ENCODE data around the gene ANK2.

The ANK2 gene

DNA sequence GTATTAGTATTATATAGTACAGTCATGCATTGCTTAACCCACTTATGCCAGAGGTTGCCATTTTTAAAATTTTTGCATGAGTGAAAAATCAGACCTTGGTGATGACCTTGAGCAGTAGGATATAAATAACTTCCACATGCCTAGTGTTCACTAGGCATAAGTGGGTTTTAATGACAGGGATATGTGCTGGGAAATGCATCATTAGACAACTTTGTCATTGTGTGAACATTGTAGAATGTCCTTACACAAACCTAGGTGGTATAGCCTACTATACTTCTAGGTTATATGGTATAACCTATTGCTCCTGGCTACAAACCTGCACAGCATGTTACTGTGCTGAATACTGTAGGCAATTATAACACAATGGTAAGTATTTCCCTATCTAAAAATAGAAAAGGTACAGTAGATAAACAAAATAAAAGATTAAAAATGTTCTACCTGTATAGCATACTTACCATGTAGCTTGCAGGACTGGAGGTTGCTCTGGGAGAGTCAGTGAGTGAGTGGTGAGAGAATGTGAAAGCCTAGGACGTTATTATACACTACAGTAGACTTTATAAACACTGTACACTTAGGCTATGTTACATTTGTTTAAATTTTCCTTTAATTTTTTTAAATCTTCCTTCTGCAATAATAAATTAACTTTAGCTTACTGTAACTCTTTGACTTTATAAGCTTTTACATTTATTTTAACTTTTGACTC is 326.7 kb downstream of the ANK2 start:
- Histone ChIP-seq H3K4me1 (ENCODE audit: insufficient read depth, low read length) (no peaks in the 10 kb centered on the region), H3K9ac (ENCODE audit: low read depth, low read length) (no peak overlapping the region), H3K36me3 (ENCODE audit: insufficient read depth, low read length) (peaks cover 14% of the 10 kb centered on the region), H3K9me3 (ENCODE audit: control insufficient read depth, insufficient read depth, low read length) (no peaks in the 10 kb centered on the region)

DNA sequence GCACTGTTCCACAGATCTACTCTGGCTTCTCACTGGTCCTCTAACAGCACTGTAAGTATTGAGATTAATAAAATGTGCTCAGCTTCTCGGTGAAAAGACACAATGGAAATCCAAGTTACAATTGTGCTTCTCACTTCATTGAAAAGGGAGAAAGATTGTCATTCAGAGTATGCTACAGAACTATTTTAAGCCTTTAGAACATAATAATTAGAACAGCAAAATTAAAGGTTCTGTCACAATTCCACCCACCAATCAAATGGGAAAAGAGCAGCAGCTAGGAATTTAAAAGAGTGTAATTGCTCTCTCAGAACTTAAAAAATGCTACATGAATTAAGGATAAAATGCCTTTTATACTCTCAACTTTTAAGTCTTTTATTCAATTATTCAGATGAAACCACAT is 329.4 kb downstream of the ANK2 start:
- no peaks in the 10 kb centered on the region for H3K4me1 ChIP-seq (ENCODE audit: insufficient read depth, low read length)
- H3K36me3 ChIP-seq (ENCODE audit: insufficient read depth, low read length): peaks cover 2% of the 10 kb centered on the region
- no peak overlapping the region for H3K9ac ChIP-seq (ENCODE audit: low read depth, low read length)
- H3K9me3 ChIP-seq (ENCODE audit: control insufficient read depth, insufficient read depth, low read length): no peaks in the 10 kb centered on the region

DNA sequence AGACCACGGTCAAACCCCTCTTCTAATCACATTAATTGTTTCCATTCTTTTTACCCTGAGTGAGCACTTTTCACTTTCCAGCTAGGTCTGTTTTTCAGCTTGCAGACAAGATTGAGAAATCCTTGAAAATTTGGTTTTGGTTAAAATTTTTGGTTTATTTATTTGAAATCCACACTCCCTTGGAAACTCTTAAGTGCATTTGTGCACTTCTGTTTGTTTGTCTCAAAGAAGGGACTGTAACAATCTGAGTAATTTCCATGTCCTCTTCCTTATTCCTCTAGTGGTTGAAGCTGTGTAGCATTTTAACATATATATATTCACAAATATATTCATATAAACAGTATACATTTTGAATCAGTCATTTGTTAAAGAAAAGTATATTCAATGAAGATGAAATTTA is 333.3 kb downstream of the ANK2 start:
- Histone ChIP-seq H3K9me3 (ENCODE audit: control insufficient read depth, insufficient read depth, low read length) (no peaks in the 10 kb centered on the region), H3K4me1 (ENCODE audit: insufficient read depth, low read length) (no peaks in the 10 kb centered on the region), H3K9ac (ENCODE audit: low read depth, low read length) (no peak overlapping the region), H3K36me3 (ENCODE audit: insufficient read depth, low read length) (peaks cover 2% of the 10 kb centered on the region; the same call in 1 of the 2 replicates)

DNA sequence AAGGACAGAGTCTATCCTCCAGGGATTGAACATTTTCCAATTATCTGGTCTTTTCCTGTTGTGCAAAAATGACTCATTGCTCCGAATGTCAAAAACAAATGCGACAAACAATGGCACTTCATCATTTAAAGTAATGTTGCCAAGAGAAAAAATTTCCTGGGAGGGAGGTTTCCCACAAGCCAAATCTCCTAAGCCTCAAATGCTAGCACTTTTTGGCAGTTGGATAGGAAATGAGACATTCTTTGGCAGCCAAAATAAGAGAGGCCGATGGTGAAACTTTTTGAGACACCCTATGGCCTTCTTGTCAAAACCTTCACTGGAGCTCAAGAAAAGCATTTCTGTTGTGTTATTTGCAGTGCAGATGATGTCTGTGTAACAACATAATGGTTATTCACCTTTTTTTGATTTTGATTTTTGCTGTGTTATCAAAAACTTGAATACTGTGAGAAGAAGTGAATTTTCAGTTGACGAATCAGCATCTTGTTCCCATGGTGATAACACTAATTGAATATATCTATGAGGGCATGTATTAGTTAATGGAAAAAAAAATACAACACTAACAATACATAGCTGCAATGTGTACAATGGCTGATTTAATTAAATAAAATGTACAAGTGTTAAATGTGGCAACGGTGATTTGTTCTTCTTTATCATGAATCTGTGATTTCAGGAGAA is 333.8 kb downstream of the ANK2 start:
- H3K4me1 ChIP-seq (ENCODE audit: insufficient read depth, low read length): no peaks in the 10 kb centered on the region
- no peak overlapping the region for H3K9ac ChIP-seq (ENCODE audit: low read depth, low read length)
- H3K36me3 ChIP-seq (ENCODE audit: insufficient read depth, low read length): peaks cover 5% of the 10 kb centered on the region; the same call in 1 of the 2 replicates
- no peaks in the 10 kb centered on the region for H3K9me3 ChIP-seq (ENCODE audit: control insufficient read depth, insufficient read depth, low read length)

DNA sequence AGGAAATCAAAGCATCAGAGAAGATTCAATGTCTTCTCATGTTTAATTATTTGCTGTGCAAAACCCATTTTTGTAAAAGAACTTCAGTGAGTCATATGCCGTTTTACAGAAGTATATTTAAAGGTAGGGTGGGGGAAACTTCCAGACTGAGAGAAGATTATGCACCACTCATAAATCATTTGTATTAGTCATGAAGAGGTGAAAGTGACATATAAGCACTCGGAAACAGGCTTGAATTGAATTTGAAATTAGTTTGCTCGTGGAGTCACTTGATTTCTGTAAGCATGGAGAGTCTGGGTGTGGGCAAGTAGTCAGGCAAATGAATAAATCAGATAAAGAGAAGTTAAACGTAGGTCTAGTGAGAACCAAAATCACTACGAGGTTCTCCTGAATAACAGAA is 335.1 kb downstream of the ANK2 start:
- Histone ChIP-seq H3K9me3 (ENCODE audit: control insufficient read depth, insufficient read depth, low read length) (no peaks in the 10 kb centered on the region), H3K9ac (ENCODE audit: low read depth, low read length) (no peak overlapping the region), H3K36me3 (ENCODE audit: insufficient read depth, low read length) (peaks cover 6% of the 10 kb centered on the region; the same call in 1 of the 2 replicates), H3K4me1 (ENCODE audit: insufficient read depth, low read length) (no peaks in the 10 kb centered on the region)

DNA sequence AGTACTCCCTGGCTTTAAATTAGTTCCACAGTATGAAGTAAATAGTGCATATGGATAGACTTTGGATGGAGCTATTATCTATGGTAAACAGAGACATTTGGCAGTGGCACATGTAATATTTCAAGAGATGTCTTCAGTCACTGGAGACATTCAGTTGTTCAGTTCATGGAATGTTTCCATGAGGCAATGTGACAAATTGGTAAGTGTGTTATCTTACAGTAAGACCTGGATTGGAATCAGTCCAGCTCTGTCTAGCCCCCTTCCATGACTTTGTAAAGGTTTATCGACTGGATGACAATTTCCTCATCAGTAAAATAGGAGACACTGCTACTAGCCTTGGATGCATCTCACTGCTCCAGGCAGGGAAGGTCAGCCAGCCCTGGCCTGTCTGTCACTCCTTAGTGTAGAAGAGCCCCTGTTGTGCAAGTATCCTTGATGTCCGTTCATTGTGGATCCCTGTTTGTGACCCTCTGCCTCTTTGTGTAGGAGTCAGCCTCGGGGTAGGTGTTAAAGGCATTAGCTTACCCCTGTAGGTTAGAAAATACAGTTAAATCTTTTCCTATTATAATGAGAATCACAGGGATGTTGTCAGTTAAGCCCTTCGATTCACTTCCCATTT is 335.9 kb downstream of the ANK2 start:
- H3K9me3 ChIP-seq (ENCODE audit: control insufficient read depth, insufficient read depth, low read length): no peaks in the 10 kb centered on the region
- peaks cover 6% of the 10 kb centered on the region; the same call in 1 of the 2 replicates for H3K36me3 ChIP-seq (ENCODE audit: insufficient read depth, low read length)
- no peaks in the 10 kb centered on the region for H3K4me1 ChIP-seq (ENCODE audit: insufficient read depth, low read length)
- no peak overlapping the region for H3K9ac ChIP-seq (ENCODE audit: low read depth, low read length)

DNA sequence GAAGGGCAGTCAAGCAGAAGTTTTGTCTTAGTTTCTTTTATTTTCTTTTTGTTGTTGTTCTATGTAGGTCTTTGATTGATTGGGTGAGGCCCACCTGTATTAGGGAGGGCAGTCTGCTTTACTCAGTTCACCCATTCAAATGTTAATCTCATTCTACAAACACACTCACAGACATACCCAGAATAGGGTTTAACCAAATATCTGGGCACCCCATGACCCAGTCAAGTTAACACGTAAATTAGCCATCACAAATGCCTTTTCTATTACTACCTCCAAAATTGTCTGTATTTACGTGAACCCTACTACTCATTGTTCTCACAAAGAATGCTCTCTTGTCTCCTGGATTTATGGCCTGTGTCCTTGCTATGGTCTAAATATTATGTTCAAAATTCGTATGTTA is 339.7 kb downstream of the ANK2 start:
- H3K9ac ChIP-seq (ENCODE audit: low read depth, low read length): no peak overlapping the region
- H3K4me1 ChIP-seq (ENCODE audit: insufficient read depth, low read length): no peaks in the 10 kb centered on the region; the same call in 1 of the 2 replicates
- H3K9me3 ChIP-seq (ENCODE audit: control insufficient read depth, insufficient read depth, low read length): no peaks in the 10 kb centered on the region
- 0 out of 2 replicates have a peak, but pooled peaks cover 3% of the 10 kb centered on the region for H3K36me3 ChIP-seq (ENCODE audit: insufficient read depth, low read length)

DNA sequence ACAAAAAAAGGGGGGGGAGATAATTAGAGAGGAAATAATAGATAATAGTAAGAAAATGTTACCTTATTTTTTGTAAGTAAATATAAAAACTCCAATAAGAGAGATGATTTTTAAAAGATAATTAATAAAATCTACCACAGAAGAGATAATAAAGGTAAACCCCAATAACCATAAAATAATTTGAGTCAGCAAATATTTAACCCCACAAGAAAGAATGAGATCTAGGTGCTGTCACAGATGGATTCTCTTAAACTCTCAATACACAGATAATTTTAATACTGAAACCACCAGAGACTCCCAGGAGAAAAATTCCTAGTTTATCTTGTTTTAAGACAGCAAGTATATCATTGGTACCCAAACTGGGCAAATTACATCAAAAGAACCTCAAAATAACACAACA is 341.4 kb downstream of the ANK2 start:
- Histone ChIP-seq H3K9ac (ENCODE audit: low read depth, low read length) (no peak overlapping the region), H3K36me3 (ENCODE audit: insufficient read depth, low read length) (0 out of 2 replicates have a peak, but pooled peaks cover 3% of the 10 kb centered on the region), H3K4me1 (ENCODE audit: insufficient read depth, low read length) (peaks cover 3% of the 10 kb centered on the region; the same call in 1 of the 2 replicates), H3K9me3 (ENCODE audit: control insufficient read depth, insufficient read depth, low read length) (no peaks in the 10 kb centered on the region)

DNA sequence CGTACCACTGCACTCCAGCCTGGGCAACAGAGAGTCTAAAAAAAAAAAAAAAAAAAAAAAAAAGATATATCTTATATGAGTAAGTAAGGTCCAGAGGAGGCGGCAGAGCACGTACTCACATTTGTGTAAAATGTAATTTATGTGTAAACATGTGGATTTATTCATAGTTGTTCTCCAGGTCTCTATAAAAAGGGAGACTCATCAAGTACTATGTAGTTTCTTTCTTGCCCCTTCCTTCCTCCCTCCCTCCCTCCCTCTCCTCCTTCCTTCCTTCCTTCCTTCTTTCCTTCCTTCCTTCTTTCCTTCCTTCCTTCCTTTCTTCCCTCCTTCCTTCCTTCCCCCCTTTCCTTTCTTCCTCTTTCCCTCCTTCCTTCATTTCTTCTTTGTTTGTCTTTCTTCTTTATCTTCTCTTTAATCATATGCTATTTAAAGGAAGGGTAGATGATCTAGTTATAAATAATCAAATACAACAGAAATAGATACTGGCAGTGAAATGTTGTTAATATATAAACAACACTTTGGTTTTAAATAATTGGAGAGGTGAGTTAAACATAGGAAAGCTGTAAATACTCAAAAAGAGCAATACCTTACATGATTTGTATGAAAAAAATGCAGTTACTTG is 344.8 kb downstream of the ANK2 start:
- H3K36me3 ChIP-seq (ENCODE audit: insufficient read depth, low read length): no peaks in the 10 kb centered on the region
- no peak overlapping the region for H3K9ac ChIP-seq (ENCODE audit: low read depth, low read length)
- no peaks in the 10 kb centered on the region for H3K9me3 ChIP-seq (ENCODE audit: control insufficient read depth, insufficient read depth, low read length)
- H3K4me1 ChIP-seq (ENCODE audit: insufficient read depth, low read length): peaks cover 3% of the 10 kb centered on the region

DNA sequence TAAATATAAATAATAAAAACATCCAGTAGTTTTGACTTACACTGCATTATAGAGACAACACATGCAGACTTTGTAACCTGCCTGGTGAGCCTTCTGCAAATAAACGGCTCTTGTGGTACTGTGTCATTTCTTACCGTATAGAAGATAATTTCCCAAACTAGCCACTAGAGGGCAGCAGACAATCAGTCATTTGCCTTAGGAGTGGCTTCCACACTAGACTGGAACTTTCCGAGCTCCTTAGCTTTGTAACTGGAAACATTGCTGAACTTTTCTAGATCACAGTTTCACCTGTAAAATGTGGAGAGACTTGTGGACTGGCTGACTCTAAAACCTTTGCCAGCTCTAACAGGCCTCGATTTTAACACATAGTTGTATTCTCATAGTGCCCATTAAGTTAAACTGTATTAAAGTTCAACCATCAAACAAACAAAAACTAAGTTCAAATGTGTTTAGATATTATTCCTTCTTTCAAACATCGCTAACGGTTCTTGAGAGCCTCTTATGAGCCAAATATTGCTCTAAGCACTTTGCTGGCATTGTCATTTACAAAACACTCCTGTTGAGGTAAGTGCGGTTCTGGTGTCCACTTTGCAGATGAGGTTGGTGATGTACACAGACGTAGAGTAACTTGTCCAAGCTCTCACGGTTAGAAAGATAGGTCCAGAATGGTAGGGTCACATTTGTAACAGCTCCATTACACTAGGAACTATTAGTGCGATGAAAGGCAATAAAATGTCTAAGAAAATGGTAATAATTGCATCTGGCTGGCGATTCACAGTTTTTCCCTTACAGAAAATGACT is 345.5 kb downstream of the ANK2 start:
- H3K4me1 ChIP-seq (ENCODE audit: insufficient read depth, low read length): peaks cover 3% of the 10 kb centered on the region
- no peaks in the 10 kb centered on the region for H3K9me3 ChIP-seq (ENCODE audit: control insufficient read depth, insufficient read depth, low read length)
- no peaks in the 10 kb centered on the region for H3K36me3 ChIP-seq (ENCODE audit: insufficient read depth, low read length)
- no peak overlapping the region for H3K9ac ChIP-seq (ENCODE audit: low read depth, low read length)

DNA sequence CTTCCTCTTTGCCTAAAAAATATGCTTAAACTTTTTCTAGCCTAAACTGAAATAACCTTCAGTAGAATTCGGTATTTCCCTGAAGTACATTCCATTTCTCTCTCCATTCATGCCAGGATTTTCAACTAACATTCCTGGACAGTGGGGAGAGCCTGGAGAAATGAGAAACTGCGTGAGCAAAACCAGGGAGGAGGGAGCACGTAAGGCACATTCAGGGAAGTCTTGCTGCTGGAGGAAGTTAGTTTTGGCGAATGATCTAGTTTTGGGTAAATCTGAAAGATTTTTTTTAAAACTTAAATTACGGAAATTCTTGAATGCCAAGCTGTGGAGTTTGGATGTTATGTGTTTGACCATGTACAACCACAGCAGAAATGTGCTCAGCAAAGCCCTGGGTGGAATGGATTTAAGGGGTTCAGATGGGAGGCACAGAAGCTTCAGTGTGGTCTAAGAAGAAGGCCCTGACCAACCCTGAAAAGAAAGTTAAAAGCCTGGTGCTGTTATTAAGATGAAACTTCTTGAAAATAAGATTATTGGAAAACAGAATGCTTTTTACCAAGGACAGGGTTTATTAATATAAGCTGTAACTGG is 347.8 kb downstream of the ANK2 start:
- Histone ChIP-seq H3K4me1 (ENCODE audit: insufficient read depth, low read length) (peaks cover 3% of the 10 kb centered on the region), H3K9me3 (ENCODE audit: control insufficient read depth, insufficient read depth, low read length) (no peaks in the 10 kb centered on the region), H3K36me3 (ENCODE audit: insufficient read depth, low read length) (no peaks in the 10 kb centered on the region), H3K9ac (ENCODE audit: low read depth, low read length) (no peak overlapping the region)

DNA sequence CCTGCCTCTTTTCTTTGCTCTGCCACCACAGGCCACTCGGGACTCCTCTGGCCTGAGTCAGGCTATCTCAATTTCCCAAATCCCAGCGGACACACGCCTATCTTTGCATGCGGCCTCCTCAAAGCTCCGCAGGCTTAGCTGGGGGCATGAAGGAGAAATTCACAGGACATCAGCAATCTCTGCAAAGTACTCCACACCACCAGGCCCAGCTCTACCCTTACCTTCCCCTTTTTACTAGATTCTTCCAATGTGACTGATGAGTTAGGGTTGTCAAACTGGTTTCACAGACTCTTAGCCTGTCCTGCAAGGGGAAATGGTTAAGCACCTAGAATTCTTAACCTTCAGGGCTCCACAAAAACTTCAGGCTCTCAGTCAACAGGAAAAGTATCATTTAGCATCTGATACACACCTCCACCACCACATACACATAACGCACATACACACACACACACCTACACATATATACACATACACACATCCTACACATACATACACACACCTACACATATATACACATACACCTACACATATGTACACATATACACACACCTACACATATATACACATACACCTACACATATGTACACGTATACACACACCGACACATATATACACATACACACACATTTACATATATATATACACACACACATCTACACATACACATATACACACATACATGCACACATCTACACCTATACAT is 349.1 kb downstream of the ANK2 start:
- no peaks in the 10 kb centered on the region for H3K9me3 ChIP-seq (ENCODE audit: control insufficient read depth, insufficient read depth, low read length)
- H3K4me1 ChIP-seq (ENCODE audit: insufficient read depth, low read length): peaks cover 3% of the 10 kb centered on the region; the same call in 1 of the 2 replicates
- H3K9ac ChIP-seq (ENCODE audit: low read depth, low read length): no peak overlapping the region
- H3K36me3 ChIP-seq (ENCODE audit: insufficient read depth, low read length): no peaks in the 10 kb centered on the region

DNA sequence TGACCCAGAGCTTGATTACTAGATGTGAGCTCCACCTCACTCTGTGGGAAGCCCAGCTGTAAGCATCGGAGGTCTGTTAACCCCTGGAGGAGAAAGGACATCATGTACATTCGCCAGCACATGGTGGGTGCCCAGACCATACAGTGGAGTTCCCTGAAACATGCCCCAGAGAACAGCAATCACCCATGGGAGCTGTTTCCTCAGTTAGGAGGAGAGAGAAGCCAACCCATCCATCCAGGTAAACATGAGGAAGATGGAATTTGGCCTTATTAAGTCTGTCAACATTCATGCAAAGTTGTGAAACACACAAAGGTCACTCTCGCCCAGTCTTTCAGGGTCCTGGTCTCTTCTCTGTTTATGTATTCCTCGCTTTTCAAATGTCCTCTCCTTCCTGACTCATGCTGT is 354.7 kb downstream of the ANK2 start:
- Histone ChIP-seq H3K36me3 (ENCODE audit: insufficient read depth, low read length) (no peaks in the 10 kb centered on the region), H3K9me3 (ENCODE audit: control insufficient read depth, insufficient read depth, low read length) (no peaks in the 10 kb centered on the region), H3K9ac (ENCODE audit: low read depth, low read length) (no peak overlapping the region), H3K4me1 (ENCODE audit: insufficient read depth, low read length) (peaks cover 13% of the 10 kb centered on the region; the same call in 1 of the 2 replicates)
